Endometrial microvascular endothelial cells (primary cell): ENCODE measurements around the gene XKRX. TPM values are rescaled to one million over a fixed set of nuclear protein-coding genes. Genes with fewer than 3 reads are reported as not detected.

Source experiments
- in situ Hi-C: cut with HindIII; loops from 2 replicates; pipeline ENCODE4 v1.10.0; 2017; ENCODE audit warnings: low sequenced_read_pairs, low pct_unique_long_range_greater_than_20kb; ENCODE audit errors: inconsistent ontology term
- total RNA-seq: library from RNA; depleted of rRNA; stranded (reverse); fragments of >200 nt; gene quantifications from one replicate; pipeline ENCODE4 v1.2.3, GENCODE V29; 2015; ENCODE audit errors: inconsistent ontology term

The XKRX gene
- total RNA-seq: 1.1 TPM

GRCh38 chrX:100928660-100929613, at the start of gene XKRX:
XKRX (minus strand) TSS chrX:100928917; CDS start chrX:100928304, 613 bp downstream.
- in situ Hi-C loops: no loop called here

DNA sequence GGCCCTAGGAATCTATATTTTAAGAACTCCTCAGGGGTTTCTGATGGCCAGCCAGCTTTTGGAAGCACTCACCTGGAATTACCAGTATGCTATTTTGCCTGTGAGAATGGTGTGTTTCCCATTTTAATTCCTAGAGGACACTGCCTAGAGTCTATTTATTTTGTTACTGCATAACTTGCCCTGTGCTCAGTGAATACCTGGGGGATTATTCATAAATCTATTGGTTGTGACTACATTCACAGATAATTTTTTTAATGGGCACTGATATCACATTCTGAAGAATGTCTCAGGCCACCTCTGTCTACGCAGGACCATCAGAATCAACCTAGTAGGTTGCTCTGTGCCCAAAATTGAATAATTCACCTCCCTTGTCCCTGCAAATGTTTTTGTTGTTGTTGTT, 47.5 kb upstream of the XKRX start:
- in situ Hi-C loops: no loop called here

- in situ Hi-C loops: no loop called here
Measured at GRCh38 chrX:100975212-100975611, 46.5 kb upstream of the XKRX start.

DNA sequence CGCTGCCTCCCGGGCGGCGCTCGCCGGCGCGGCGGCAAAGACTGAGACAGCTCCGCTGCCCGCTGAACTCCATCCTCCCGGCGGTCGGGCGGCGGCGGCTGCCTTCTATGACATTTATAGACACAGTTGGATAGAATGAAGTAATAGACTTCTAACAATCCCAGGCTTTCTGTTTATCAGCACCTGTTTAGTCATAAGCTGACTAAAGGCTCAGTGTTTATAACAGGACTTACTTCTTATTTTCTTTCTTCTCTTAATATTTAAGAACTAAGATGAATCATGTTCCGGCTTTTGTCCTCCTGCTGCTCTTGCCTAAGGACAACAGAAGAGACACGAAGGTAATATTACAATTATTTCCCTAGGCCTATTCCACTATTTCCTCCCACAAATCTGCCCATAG, 44.7 kb upstream of the XKRX start:
- in situ Hi-C loops: no loop called here

DNA sequence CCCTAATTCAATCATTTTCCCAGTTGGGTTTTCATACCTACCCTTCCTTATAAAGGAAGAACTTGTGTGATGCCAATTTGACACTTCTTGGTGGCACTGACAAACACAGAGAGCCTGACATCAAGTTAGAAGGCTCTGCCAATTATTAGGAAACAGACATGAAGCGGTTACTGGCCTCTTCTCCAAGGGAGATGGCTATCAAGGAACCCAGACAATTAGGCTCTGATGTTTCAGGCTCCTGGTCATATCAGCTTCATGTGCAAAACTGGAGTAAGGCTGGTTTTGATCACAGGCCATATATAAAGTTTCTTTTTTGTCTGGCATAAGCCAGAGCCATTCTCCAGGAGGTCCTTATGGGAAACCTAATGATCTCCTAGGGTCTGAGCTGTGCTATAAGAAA, 41.2 kb upstream of the XKRX start:
- in situ Hi-C loops: no loop called here

DNA sequence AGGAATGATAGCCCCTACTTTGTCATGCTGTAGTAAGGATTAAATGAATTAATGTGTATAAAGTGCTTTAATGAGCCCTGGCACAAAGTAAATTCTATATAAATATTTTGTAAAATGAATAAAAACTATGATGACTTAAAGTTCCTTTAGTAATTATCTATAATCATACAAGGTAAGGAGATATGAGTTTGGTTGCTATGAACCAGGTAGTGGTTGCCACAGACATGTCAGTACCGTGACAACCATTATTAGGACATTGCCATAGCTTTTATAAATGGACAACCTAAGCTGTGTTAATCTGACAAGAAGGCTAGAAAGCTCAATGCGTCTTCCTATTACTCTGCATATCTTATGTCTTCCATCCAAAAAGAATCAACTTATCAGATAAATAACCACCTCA, 40.7 kb upstream of the XKRX start, which contains the start of gene ARL13A:
Gene ARL13A (plus strand): TSS at position 301 of the 400 bp plus-strand sequence. CDS start 3,982 bp downstream, outside the sequence.
- in situ Hi-C loops: no loop called here

- in situ Hi-C loops: no loop called here
Measured at GRCh38 chrX:100964362-100964761, 35.6 kb upstream of the XKRX start.

GRCh38 chrX:100962811-100963210, 34.1 kb upstream of the XKRX start:
- in situ Hi-C loops: no loop called here

GRCh38 chrX:100948557-100948956, 19.8 kb upstream of the XKRX start:
- in situ Hi-C loops: no loop called here

- in situ Hi-C loops: no loop called here
Measured at GRCh38 chrX:100946299-100946927, 17.7 kb upstream of the XKRX start.

- in situ Hi-C loops: no loop called here
Measured at GRCh38 chrX:100944601-100945000, 15.9 kb upstream of the XKRX start.

GRCh38 chrX:100939333-100939732, 10.6 kb upstream of the XKRX start:
- in situ Hi-C loops: no loop called here

DNA sequence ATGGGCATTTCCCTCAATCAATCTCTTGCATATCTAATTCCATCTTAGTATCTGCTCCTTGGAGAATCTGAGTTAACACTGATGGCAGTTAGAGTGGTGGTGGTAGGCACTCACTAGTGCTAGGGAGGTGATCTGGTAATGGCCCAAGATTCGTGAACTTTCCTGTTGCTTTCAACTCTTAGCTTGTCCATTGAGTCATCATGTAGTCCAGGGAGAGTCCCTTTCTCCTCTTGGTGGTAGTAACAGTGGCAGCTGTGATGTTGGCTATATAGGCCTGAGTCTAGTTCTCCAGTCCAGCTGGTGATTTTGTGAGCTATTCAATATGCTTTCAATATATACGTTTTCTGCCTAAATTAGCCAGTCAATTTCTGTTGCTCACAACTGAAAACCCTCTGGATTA, 7.0 kb upstream of the XKRX start:
- in situ Hi-C loops: no loop called here

DNA sequence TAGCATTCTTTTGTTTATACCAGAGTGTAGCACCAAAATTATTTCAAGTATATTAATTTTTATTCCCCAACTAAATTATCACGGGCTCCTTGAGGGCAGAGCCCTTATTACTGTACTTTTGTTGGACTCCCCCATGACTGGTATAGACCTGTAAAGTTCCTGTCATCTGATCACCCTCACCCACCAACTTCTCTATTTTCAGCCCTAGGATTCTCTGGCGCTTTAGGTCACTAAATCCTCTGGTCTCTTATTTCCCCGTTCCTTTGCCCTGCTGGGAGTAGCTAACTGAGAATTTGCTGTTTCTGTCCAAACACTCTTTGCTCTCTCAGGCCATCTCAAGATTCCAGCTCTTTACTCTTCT, 3.2 kb upstream of the XKRX start:
- in situ Hi-C loops: no loop called here

DNA sequence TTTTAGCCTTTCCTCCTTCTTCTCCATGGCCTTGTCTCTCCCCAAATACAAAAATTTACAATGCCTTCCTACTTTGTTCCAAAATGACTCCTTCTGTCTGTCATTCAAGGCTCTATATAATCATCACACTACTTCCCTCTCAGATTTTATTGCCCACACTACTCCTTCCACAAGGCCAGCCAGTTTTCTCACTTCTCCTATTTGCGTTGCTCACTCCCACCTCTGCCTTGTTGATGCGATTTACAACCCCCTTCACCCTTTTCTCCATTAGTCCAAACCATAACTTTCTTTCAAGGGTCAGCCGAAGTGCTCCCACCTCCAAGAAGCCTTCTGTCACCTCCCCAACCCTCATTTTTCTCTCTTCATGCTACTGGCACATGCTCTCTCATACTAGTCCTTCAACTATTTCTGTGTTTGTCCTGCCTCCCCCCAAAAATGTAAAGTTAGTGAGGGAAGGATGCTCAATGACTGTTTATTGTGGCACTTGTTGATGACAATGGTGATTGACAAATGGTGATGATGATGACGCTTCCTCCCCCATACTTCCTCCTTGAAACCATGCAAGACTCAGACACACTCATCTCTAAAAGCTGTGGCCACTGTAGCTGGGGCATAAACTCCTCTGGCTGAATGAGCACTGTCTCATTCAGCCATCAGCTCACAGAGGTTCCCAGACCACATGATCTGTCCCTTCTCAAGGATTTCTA, 2.7 kb upstream of the XKRX start:
- in situ Hi-C loops: no loop called here

GRCh38 chrX:100926453-100926852, 2.3 kb downstream of the XKRX start:
- in situ Hi-C loops: no loop called here

GRCh38 chrX:100924375-100924774, 4.3 kb downstream of the XKRX start:
- in situ Hi-C loops: no loop called here

DNA sequence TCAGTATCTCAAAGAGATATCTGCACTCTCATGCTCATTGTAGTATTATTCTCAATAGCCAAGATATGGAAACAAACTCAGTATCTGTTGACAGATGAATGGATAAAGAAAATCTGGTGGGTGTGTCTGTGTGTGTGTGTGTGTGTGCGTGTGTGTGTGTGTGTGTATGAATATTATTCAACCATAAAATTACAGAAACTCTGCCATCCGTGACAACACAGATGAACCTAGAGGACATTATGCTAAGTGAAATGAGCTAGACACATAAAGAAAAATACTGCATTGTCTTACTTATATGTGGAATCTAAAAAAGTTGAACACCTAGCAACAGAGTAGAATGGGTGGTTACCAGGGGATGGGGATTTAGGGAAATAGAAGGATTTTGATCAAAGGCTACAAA, 13.2 kb downstream of the XKRX start:
- in situ Hi-C loops: no loop called here

DNA sequence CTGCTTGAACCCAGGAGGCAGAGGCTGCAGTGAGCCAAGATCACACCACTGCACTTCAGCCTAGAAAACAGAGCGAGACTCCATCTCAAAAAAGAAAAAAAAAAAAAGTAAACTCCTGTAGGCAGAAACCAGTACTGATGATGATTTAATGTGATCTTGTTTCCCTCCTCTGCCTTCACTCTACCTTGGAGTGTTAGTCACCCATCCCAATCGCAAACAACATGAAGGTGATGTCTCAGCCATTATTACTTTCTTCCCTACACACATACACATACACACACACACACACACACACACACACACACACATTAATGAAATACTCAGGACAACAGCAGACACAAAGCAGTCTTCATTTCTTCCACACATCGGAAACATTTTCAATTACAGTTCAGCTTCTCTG, 15.6 kb downstream of the XKRX start:
- in situ Hi-C loops: no loop called here

DNA sequence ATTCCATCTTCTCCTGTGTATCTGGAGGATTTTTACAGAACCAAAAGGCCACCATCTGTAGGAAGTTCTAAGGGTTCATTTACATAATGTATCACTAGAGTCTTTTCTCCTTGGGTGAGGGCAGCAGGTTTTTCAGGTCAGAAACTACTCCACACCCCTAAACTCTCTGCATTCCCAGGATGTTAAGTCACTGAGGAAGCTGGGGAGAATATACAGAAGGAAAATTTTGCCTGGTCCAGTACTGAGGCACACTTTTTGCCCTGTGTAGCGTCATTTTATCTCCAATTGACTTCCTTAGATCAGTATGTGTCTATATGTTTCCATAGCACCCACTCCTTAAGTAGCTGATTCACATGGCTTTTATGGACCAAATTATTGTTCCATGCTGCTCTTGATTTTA, 17.0 kb downstream of the XKRX start:
- in situ Hi-C loops: no loop called here
